Activated CD4-positive, alpha-beta T cell treated with anti-CD3 and anti-CD28 coated beads, Interleukin-2, amount 50 U/mL, for 24 hours (primary cell): Measurements from ENCODE around the gene FBXO30.

Source experiments
- DNase-seq, 2 donors: peaks; one replicate each; pipeline ENCODE4 v3.0.0-alpha.2; 2020; ENCODE audit warnings: low read depth in 1 of 2, low spot score in 1 of 2

The FBXO30 gene

DNA sequence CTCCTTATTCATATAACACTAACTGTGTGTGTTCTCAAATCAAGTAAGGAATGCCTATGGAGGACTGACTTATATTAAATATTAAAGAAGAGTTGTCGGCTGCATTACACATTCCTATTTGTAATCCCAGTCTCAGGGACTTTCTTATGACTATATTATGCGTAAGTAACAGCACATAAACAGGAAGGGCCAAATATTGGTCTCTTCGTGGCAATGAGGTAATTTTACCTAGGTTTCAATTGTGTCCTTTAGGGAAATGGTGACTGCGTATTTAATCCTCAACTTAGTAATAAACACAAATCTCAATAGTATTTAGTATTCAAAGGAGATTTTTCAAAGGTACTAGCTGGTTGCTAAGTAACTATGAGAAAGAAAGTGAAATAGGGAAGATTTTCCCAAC lies 56.5 kb downstream of the FBXO30 start:
- DNase-seq: no peak

DNA sequence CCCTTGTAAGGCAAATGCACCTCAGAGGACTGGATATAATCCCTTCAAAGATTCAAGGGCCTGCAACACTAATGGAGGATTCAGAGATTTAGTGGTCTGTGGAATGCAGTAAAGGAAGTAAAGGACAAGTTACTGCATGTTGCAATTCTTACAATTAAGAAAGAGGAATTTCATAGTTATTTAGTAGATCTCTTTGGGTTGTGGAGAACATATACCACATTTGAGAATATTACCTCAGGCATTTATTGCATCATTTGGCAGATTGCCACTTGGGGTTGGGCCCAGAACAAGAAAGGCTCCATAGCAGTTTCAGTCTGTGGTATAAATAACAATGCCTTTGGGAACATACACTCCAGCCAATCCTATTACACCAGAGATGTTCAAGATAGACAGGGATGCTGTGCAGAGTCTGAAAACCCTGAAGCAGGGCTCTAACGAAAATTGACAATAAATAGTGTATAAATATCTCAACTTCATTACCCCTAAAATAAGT lies 58.4 kb downstream of the FBXO30 start:
- no peak for DNase-seq

DNA sequence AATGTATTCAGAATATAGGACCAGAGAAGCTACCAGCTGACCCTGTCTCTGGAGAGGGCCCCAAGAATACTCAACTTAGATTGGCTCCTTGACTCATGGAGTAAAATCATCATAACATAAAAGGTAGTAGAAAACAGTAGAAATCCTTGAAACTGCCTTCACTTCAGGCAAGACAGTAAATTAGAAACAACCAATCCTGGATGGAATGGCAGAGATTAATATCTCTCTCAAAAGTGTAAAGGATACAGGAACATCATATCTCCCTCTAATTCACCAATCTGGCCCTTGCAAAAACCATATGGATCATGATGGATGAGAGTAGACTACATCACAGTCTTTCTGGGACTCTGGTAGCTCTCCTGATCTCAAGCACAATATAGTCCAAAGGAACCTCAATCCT lies 58.9 kb downstream of the FBXO30 start:
- DNase-seq: no peak

DNA sequence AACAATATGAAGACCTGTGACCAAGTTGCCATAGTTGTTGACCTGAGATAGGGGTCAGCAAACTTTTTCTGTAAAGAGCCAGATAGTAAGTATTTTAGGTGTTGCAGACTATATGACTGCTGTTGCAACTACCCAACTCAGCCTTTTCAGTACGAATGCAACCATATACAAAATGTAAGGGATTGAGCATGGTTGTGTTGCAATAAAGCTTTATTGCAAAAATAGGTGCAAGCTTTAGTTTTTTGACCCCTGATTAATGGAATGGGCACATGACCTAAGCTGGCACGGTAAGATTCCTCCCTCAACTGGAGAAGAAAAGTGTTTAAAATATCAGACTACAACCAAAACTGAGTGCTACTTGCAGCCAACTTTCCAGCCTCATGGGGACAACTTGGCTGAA lies 62.0 kb downstream of the FBXO30 start:
- no peak for DNase-seq

DNA sequence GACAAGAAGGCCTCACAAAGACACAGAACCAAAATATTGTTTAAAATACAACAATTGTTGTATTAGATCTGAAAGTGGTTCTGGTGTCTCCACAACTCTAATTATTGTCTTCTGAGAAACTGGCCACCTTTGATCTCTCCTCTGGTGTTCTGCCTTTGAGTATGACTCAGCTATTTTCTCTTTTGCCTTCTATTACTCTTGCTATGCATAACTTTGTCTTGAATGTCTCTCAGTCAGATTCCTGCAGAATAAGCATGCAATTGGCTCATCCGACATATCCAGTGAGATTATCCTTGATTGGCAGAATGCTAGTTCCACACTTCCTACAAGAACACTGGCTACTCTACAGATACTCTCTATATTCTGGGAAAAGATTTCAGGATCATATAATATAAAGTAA lies 65.0 kb downstream of the FBXO30 start:
- DNase-seq: no peak

DNA sequence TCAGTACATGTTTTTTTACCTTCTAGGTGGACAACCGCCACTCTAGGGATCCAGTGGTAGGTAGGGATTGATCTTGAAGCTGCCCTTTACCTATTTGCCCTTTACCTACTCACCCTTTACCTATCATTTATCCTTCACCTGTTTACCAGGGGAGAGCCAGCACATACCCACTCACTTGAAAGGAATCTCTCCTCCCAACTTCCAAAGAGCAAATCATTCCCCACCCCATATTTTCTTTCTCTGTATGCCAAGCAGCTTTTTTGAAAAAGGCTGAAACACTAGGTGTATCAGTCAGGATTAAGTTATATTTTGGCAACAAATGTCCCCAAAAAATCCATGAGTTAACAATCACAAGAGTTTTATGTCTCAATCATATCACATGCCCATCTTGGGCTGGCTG lies 68.7 kb downstream of the FBXO30 start:
- no peak for DNase-seq

DNA sequence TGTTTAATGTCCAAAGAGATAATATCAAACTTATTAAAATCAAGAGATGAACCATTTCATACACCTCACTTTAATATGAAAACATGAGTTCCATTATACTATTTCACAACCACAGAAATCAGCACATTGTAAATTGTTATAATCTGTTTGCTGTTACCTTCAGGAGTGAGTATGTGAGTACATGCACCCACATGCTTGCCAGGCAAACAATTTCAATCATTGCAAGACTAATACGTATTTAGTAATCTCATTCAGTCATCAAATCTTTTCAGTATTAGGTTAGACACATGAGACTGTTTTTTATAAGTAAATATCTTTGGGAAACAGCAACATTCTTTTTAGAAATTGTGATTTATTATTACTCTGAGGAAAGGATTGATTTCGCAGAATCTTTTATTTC lies 70.0 kb downstream of the FBXO30 start:
- DNase-seq: no peak
